GM18499 (cell line): Measurements from ENCODE around the gene FOXK1.

Source experiments
- ATAC-seq: cut with Tn5 transposase; IDR thresholded peaks from one replicate; pipeline ENCODE4 v1.9.1; 2021; ENCODE audit warnings: moderate number of reproducible peaks; ENCODE audit not compliant: insufficient read depth, unreplicated experiment

Gene FOXK1

GRCh38 chr7:4739528-4739992, 57.5 kb downstream of the FOXK1 start:
- ATAC-seq, result no peak

GRCh38 chr7:4740796-4741195, 58.7 kb downstream of the FOXK1 start:
- ATAC-seq, result no peak

- ATAC-seq, result no peak
Measured at GRCh38 chr7:4742051-4742573, 60.0 kb downstream of the FOXK1 start.

- ATAC-seq, result no peak
Measured at GRCh38 chr7:4742852-4743251, 60.8 kb downstream of the FOXK1 start.

GRCh38 chr7:4744391-4745264, 62.5 kb downstream of the FOXK1 start:
- peak; percentile 59 for ATAC-seq

GRCh38 chr7:4745265-4745919, 63.3 kb downstream of the FOXK1 start:
- no peak for ATAC-seq

- ATAC-seq, result no peak
Measured at GRCh38 chr7:4745971-4746919, 64.2 kb downstream of the FOXK1 start.

GRCh38 chr7:4747013-4747412, 64.9 kb downstream of the FOXK1 start:
- ATAC-seq, result no peak

GRCh38 chr7:4747746-4748145, 65.7 kb downstream of the FOXK1 start:
- no peak for ATAC-seq

- ATAC-seq, result no peak
Measured at GRCh38 chr7:4748231-4748681, 66.2 kb downstream of the FOXK1 start.

- no peak for ATAC-seq
Measured at GRCh38 chr7:4749363-4749762, 67.3 kb downstream of the FOXK1 start.

GRCh38 chr7:4749798-4750197, 67.7 kb downstream of the FOXK1 start:
- ATAC-seq, result no peak

- ATAC-seq, result no peak
Measured at GRCh38 chr7:4751398-4751947, 69.4 kb downstream of the FOXK1 start.

GRCh38 chr7:4753598-4754432, 71.7 kb downstream of the FOXK1 start:
- ATAC-seq, result no peak

GRCh38 chr7:4754433-4755010, 72.4 kb downstream of the FOXK1 start:
- no peak for ATAC-seq

GRCh38 chr7:4755045-4755444, 73.0 kb downstream of the FOXK1 start:
- ATAC-seq, result no peak

GRCh38 chr7:4758111-4758510, 76.0 kb downstream of the FOXK1 start:
- ATAC-seq, result no peak

GRCh38 chr7:4758791-4759190, 76.7 kb downstream of the FOXK1 start:
- no peak for ATAC-seq

GRCh38 chr7:4759211-4759610, 77.1 kb downstream of the FOXK1 start:
- ATAC-seq, result no peak
